ENCODE data around the gene PHACTR4. TPM values are rescaled to one million over a fixed set of nuclear protein-coding genes. Genes with fewer than 3 reads are reported as not detected.
A peak's percentile ranks its signal among the peaks of the same experiment; 100 is the strongest.

Gene PHACTR4
- total and polyA plus RNA-seq, 10 of the 15 experiments (the other 5 are each of a cell fraction or from before 2014, with no cell fraction given) = 8.9 to 34.2 (median 12.5) TPM

- TF ChIP-seq ZNF687 (IDR thresholded peaks at IDR 0.05) = peak; percentile 61; the same call in 1 of the 2 replicates
- no peak for TF ChIP-seq RELA (IDR thresholded peaks at IDR 0.05; ENCODE audit: borderline replicate concordance, partially characterized antibody)
- no peak; the same call in 1 of the 2 replicates for TF ChIP-seq POLR2AphosphoS5 (IDR thresholded peaks at IDR 0.05; ENCODE audit: low read length)
- TF ChIP-seq SMAD5 (IDR thresholded peaks at IDR 0.05; ENCODE audit: low read depth) = no peak
- no peak for TF ChIP-seq RBBP5 (conservative IDR thresholded peaks at IDR 0.05)
- TF ChIP-seq NFIC (IDR thresholded peaks at IDR 0.05; ENCODE audit: low read depth, low read length) = no peak
- TF ChIP-seq BCLAF1 (IDR thresholded peaks at IDR 0.05) = 0 out of 2 replicates have a peak, but pooled peaks have one; percentile 20
- no peak for TF ChIP-seq BCL3 (IDR thresholded peaks at IDR 0.05; ENCODE audit: borderline replicate concordance, insufficient read depth, low read depth, low read length, poor library complexity, severe bottlenecking)
- no peak for TF ChIP-seq ZNF274 (IDR thresholded peaks at IDR 0.05; ENCODE audit: insufficient read depth, insufficient read length)
- TF ChIP-seq TARDBP (IDR thresholded peaks at IDR 0.05; ENCODE audit: borderline replicate concordance) = no peak
- TF ChIP-seq FOXM1 (IDR thresholded peaks at IDR 0.05; ENCODE audit: low read depth, low read length) = no peak
- TF ChIP-seq ATF3 (IDR thresholded peaks at IDR 0.05; ENCODE audit: borderline replicate concordance, extremely low read depth, low read depth, low read length) = peak; percentile 21; the same call in 1 of the 2 replicates
- TF ChIP-seq ZBED1 (IDR thresholded peaks at IDR 0.05; ENCODE audit: borderline replicate concordance) = no peak
- no peak for TF ChIP-seq SPI1 (IDR thresholded peaks at IDR 0.05; ENCODE audit: borderline replicate concordance, insufficient read depth, low read depth, low read length)
These were observed 148.6 kb downstream of the PHACTR4 start (continued) for GRCh38 chr1:28518000-28518744.
